GM12878 (cell line): ENCODE data around the gene ADAMTS2. TPM values are rescaled to one million over a fixed set of nuclear protein-coding genes. Genes with fewer than 3 reads are reported as not detected.

Experiments
- CHD2 ChIP-seq: IDR thresholded peaks from 2 replicates; pipeline ENCODE4 v1.6.1; 2011; ENCODE audit warnings: low read depth, low read length, improper control_type of control experiment, borderline replicate concordance
- CUX1 ChIP-seq: IDR thresholded peaks from 2 replicates; pipeline ENCODE4 v1.6.1; 2012; ENCODE audit warnings: improper control_type of control experiment, low read depth, low read length; ENCODE audit not compliant: insufficient replicate concordance
- EP300 ChIP-seq, 2 experiments: fragments of 150-350 bp in 1 of 2; IDR thresholded peaks; 2 replicates each; pipeline ENCODE4 v1.6.1; 2011 to 2012; ENCODE audit warnings: low read depth in 2 of 2, low read length in 2 of 2, borderline replicate concordance in 1 of 2, improper control_type of control experiment in 1 of 2, inconsistent platforms in 1 of 2; ENCODE audit not compliant: control insufficient read depth in 1 of 2
- MTA3 ChIP-seq: IDR thresholded peaks from 2 replicates; pipeline ENCODE4 v1.6.1; 2012; ENCODE audit warnings: low read length, inconsistent platforms, borderline replicate concordance
- NFXL1 ChIP-seq: fragments of 450-650 bp; IDR thresholded peaks from 2 replicates; pipeline ENCODE4 v1.6.1; 2017; ENCODE audit warnings: antibody characterized with exemption, mild to moderate bottlenecking, borderline replicate concordance
- PRDM15 ChIP-seq: fragments of 450-650 bp; formaldehyde crosslinking; IDR thresholded peaks from 2 replicates; pipeline ENCODE4 v1.4.0; 2020; ENCODE audit warnings: mild to moderate bottlenecking, moderate library complexity
- REST ChIP-seq: IDR thresholded peaks from 2 replicates; pipeline ENCODE4 v1.6.1; 2012; ENCODE audit warnings: mild to moderate bottlenecking, low read depth, low read length
- SIN3A ChIP-seq: IDR thresholded peaks from 2 replicates; pipeline ENCODE4 v1.6.1; 2012; ENCODE audit warnings: low read depth, low read length, improper control_type of control experiment
- polyA plus RNA-seq, 11 experiments: library from polyadenylated mRNA; depleted of rRNA in 4 of 11; unstranded in 6 of 11; stranded (reverse) in 5 of 11; fragments of >200 nt; fragmentation: Nextera tagmentation in 4 of 11; fragmentation: Illumina TruSeq in 1 of 11; extraction: Ambion mirVana in 4 of 11; extraction: Trizol in 1 of 11; gene quantifications; 1 replicate in 1 of 11; 2 replicates in 10 of 11; pipeline versions ENCODE4 v1.2.1 to v1.2.3, GENCODE V29; 2011 to 2016; ENCODE audit warnings: inconsistent platforms in 2 of 11, missing spikeins in 2 of 11, low read depth in 1 of 11
- total RNA-seq, 4 experiments: library from RNA; depleted of rRNA in 3 of 4; stranded (reverse); fragments of >200 nt in 3 of 4; fragmentation: Illumina TruSeq in 1 of 4; extraction: Trizol in 1 of 4; gene quantifications; 2 replicates each; pipeline versions ENCODE4 v1.2.1 to v1.2.3, GENCODE V29; 2013 to 2021

The ADAMTS2 gene
- total and polyA plus RNA-seq, 10 of the 15 experiments (the other 5 are each of a cell fraction or from before 2014, with no cell fraction given), result 0.03 to 0.05 TPM; not detected in 8

- no peak for TF ChIP-seq REST
- no peak for TF ChIP-seq SIN3A
- no peak for TF ChIP-seq EP300 (IDR thresholded peaks at IDR 0.05; ENCODE audit: borderline replicate concordance in 1 of 2, control insufficient read depth in 1 of 2, low read depth in 2 of 2, low read length in 2 of 2)
- no peak for TF ChIP-seq PRDM15 (CRISPR knock-in tag)
- no peak for TF ChIP-seq CUX1
- TF ChIP-seq CHD2, result no peak
- TF ChIP-seq MTA3, result no peak
- no peak for TF ChIP-seq NFXL1
These were observed 69.8 kb downstream of the ADAMTS2 start (continued) for GRCh38 chr5:179275381-179275878.
